ENCODE results near the gene CHRM5.

The CHRM5 gene

DNA sequence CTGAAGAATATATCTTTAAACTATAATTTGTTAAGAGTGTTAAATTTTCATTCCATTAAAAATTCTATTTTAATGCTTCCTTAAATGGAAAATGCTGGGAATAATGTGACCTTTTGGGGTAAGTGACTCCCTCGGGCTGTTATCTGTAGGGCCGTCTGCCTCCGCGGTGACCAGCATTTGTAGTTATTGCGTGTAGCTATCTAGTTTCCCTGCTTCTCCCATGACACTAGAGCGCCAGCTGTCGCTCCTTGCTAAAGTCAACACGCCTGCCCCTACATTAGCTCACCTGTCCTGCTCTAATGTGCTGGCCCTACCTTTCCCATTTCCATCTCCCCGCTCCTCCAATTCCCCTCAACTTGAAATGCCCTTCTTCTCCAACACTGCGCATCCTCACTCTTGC lies 12.4 kb upstream of the CHRM5 start (continued):
- TF ChIP-seq, protein P1, sequence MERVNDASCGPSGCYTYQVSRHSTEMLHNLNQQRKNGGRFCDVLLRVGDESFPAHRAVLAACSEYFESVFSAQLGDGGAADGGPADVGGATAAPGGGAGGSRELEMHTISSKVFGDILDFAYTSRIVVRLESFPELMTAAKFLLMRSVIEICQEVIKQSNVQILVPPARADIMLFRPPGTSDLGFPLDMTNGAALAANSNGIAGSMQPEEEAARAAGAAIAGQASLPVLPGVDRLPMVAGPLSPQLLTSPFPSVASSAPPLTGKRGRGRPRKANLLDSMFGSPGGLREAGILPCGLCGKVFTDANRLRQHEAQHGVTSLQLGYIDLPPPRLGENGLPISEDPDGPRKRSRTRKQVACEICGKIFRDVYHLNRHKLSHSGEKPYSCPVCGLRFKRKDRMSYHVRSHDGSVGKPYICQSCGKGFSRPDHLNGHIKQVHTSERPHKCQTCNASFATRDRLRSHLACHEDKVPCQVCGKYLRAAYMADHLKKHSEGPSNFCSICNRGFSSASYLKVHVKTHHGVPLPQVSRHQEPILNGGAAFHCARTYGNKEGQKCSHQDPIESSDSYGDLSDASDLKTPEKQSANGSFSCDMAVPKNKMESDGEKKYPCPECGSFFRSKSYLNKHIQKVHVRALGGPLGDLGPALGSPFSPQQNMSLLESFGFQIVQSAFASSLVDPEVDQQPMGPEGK (CRISPR knock-in tag; IDR thresholded peaks at IDR 0.05; ENCODE audit: borderline replicate concordance) = no peak

DNA sequence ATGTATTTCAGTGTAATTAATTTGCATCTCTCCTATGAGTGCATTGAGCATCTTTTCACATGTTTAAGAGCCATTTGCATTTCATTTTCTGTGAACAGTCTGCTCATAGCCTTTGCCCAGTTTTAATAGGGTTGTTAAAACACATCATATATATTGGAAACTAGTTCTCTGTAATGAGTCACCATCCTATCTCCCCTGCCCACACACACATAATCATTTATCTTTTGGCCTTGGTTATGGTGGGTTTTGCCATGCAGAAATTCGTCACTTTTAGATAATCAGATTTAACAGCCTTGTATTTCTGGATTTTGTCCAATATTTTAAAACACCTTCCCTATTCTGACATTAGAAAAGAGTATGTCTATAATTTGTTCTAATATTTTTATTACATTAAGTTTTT lies 11.9 kb upstream of the CHRM5 start:
- no peak for ATAC-seq
- TF ChIP-seq ISL1 (CRISPR knock-in tag; IDR thresholded peaks at IDR 0.05) (peak; percentile 28), CSDC2 (CRISPR knock-in tag; IDR thresholded peaks at IDR 0.05) (no peak), PPARA (CRISPR knock-in tag; IDR thresholded peaks at IDR 0.05; ENCODE audit: borderline replicate concordance) (no peak), RARB (CRISPR knock-in tag; IDR thresholded peaks at IDR 0.05) (no peak), ARNTL (CRISPR knock-in tag; IDR thresholded peaks at IDR 0.05; ENCODE audit: borderline replicate concordance, low read depth) (no peak), TCF4 (CRISPR knock-in tag; IDR thresholded peaks at IDR 0.05; ENCODE audit: borderline replicate concordance) (no peak)

DNA sequence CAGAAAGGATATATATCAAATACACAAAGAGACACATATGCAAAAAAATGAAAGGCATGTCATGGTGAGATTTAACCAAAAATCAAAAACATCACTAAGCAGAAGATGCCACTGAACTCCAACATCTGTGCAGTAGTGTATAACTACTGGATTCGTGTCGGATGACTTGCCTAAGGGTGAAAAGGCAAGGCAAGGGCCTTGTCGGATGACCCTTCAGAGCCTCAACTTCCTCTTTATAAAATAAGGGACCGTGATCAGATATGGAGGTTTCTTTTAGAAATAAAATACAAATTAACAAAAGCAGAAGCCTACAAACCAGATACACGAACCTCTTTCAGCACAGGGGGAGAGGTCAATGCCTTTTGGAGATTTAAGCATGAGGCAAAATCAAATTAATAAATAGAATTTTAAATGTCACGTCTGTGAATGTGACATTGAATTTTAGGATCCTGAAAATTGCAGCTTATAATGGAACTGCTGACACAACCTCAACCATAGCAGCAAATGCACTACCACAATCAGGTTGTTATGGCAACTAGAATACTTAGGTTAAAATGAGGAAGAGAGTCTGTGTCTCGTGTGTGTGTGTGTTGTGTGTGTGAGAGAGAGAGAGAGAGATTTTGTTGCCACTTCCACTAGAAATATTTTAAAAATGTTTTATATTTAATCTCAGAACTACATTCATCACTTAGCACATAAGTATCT lies 8.3 kb upstream of the CHRM5 start:
- no peak for ATAC-seq
- TF ChIP-seq GLIS3 (CRISPR knock-in tag; IDR thresholded peaks at IDR 0.05) = no peak
- no peak for TF ChIP-seq ZNF8 (CRISPR knock-in tag; IDR thresholded peaks at IDR 0.05)
- no peak for TF ChIP-seq PPARA (CRISPR knock-in tag; IDR thresholded peaks at IDR 0.05; ENCODE audit: borderline replicate concordance)
- no peak for TF ChIP-seq TCF4 (CRISPR knock-in tag; IDR thresholded peaks at IDR 0.05; ENCODE audit: borderline replicate concordance)
- no peak for TF ChIP-seq ZFP30 (CRISPR knock-in tag; IDR thresholded peaks at IDR 0.05)
- TF ChIP-seq ZNF70 (CRISPR knock-in tag; IDR thresholded peaks at IDR 0.05) = no peak
- TF ChIP-seq, protein P2, sequence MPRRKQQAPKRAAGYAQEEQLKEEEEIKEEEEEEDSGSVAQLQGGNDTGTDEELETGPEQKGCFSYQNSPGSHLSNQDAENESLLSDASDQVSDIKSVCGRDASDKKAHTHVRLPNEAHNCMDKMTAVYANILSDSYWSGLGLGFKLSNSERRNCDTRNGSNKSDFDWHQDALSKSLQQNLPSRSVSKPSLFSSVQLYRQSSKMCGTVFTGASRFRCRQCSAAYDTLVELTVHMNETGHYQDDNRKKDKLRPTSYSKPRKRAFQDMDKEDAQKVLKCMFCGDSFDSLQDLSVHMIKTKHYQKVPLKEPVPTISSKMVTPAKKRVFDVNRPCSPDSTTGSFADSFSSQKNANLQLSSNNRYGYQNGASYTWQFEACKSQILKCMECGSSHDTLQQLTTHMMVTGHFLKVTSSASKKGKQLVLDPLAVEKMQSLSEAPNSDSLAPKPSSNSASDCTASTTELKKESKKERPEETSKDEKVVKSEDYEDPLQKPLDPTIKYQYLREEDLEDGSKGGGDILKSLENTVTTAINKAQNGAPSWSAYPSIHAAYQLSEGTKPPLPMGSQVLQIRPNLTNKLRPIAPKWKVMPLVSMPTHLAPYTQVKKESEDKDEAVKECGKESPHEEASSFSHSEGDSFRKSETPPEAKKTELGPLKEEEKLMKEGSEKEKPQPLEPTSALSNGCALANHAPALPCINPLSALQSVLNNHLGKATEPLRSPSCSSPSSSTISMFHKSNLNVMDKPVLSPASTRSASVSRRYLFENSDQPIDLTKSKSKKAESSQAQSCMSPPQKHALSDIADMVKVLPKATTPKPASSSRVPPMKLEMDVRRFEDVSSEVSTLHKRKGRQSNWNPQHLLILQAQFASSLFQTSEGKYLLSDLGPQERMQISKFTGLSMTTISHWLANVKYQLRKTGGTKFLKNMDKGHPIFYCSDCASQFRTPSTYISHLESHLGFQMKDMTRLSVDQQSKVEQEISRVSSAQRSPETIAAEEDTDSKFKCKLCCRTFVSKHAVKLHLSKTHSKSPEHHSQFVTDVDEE (CRISPR knock-in tag; IDR thresholded peaks at IDR 0.05) = no peak
- TF ChIP-seq, protein P3, sequence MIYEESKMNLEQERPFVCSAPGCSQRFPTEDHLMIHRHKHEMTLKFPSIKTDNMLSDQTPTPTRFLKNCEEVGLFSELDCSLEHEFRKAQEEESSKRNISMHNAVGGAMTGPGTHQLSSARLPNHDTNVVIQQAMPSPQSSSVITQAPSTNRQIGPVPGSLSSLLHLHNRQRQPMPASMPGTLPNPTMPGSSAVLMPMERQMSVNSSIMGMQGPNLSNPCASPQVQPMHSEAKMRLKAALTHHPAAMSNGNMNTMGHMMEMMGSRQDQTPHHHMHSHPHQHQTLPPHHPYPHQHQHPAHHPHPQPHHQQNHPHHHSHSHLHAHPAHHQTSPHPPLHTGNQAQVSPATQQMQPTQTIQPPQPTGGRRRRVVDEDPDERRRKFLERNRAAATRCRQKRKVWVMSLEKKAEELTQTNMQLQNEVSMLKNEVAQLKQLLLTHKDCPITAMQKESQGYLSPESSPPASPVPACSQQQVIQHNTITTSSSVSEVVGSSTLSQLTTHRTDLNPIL (CRISPR knock-in tag; IDR thresholded peaks at IDR 0.05; ENCODE audit: low read depth) = no peak
- TF ChIP-seq ESRRG (CRISPR knock-in tag; IDR thresholded peaks at IDR 0.05) = no peak
- no peak for TF ChIP-seq ZNF565 (CRISPR knock-in tag; conservative IDR thresholded peaks at IDR 0.05; ENCODE audit: low read depth)
- TF ChIP-seq, protein P4, sequence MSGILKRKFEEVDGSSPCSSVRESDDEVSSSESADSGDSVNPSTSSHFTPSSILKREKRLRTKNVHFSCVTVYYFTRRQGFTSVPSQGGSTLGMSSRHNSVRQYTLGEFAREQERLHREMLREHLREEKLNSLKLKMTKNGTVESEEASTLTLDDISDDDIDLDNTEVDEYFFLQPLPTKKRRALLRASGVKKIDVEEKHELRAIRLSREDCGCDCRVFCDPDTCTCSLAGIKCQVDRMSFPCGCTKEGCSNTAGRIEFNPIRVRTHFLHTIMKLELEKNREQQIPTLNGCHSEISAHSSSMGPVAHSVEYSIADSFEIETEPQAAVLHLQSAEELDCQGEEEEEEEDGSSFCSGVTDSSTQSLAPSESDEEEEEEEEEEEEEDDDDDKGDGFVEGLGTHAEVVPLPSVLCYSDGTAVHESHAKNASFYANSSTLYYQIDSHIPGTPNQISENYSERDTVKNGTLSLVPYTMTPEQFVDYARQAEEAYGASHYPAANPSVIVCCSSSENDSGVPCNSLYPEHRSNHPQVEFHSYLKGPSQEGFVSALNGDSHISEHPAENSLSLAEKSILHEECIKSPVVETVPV (CRISPR knock-in tag; IDR thresholded peaks at IDR 0.05) = no peak
- no peak for TF ChIP-seq ZC3H10 (CRISPR knock-in tag; IDR thresholded peaks at IDR 0.05)
- TF ChIP-seq RARB (CRISPR knock-in tag; IDR thresholded peaks at IDR 0.05) = no peak
- TF ChIP-seq CSDC2 (CRISPR knock-in tag; IDR thresholded peaks at IDR 0.05) = no peak
- no peak for TF ChIP-seq ZFP3 (CRISPR knock-in tag; IDR thresholded peaks at IDR 0.05)
- TF ChIP-seq BACH2 (CRISPR knock-in tag; IDR thresholded peaks at IDR 0.05; ENCODE audit: borderline replicate concordance) = no peak

DNA sequence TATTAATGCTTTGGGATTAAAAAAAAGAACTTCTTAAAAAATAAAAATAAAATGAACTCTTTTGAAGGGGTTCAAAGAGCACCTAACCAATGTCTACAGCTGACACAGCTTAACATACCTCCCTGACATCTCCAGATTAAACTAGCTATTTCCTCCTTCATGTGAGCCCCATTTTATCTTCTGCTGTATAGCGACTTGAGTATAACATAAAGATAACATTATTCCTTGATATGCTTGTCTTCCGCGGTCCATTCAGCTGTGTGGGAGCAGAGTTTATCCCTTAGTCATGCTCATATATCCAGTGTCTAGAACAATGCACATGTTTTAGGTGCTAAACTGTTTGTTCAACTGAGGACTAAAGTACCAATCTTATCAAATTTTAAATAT lies 7.8 kb upstream of the CHRM5 start:
- no peak for ATAC-seq
- TF ChIP-seq ARNTL (CRISPR knock-in tag; IDR thresholded peaks at IDR 0.05; ENCODE audit: borderline replicate concordance, low read depth) (no peak), BACH2 (CRISPR knock-in tag; IDR thresholded peaks at IDR 0.05; ENCODE audit: borderline replicate concordance) (no peak), ESRRG (CRISPR knock-in tag; IDR thresholded peaks at IDR 0.05) (no peak), GLIS3 (CRISPR knock-in tag; IDR thresholded peaks at IDR 0.05) (no peak), ZNF8 (CRISPR knock-in tag; IDR thresholded peaks at IDR 0.05) (no peak), PPARA (CRISPR knock-in tag; IDR thresholded peaks at IDR 0.05; ENCODE audit: borderline replicate concordance) (no peak), RARB (CRISPR knock-in tag; IDR thresholded peaks at IDR 0.05) (no peak), ZFP3 (CRISPR knock-in tag; IDR thresholded peaks at IDR 0.05) (no peak), ISL1 (CRISPR knock-in tag; IDR thresholded peaks at IDR 0.05) (no peak), CSDC2 (CRISPR knock-in tag; IDR thresholded peaks at IDR 0.05) (no peak), ZC3H10 (CRISPR knock-in tag; IDR thresholded peaks at IDR 0.05) (no peak), SNAI2 (CRISPR knock-in tag; IDR thresholded peaks at IDR 0.05) (no peak)
- TF ChIP-seq, protein P3 (CRISPR knock-in tag; IDR thresholded peaks at IDR 0.05; ENCODE audit: low read depth) = no peak
- TF ChIP-seq, protein P1 (CRISPR knock-in tag; IDR thresholded peaks at IDR 0.05; ENCODE audit: borderline replicate concordance) = no peak
- TF ChIP-seq, protein P5, sequence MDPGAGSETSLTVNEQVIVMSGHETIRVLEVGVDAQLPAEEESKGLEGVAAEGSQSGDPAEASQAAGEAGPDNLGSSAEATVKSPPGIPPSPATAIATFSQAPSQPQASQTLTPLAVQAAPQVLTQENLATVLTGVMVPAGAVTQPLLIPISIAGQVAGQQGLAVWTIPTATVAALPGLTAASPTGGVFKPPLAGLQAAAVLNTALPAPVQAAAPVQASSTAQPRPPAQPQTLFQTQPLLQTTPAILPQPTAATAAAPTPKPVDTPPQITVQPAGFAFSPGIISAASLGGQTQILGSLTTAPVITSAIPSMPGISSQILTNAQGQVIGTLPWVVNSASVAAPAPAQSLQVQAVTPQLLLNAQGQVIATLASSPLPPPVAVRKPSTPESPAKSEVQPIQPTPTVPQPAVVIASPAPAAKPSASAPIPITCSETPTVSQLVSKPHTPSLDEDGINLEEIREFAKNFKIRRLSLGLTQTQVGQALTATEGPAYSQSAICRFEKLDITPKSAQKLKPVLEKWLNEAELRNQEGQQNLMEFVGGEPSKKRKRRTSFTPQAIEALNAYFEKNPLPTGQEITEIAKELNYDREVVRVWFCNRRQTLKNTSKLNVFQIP (CRISPR knock-in tag; IDR thresholded peaks at IDR 0.05; ENCODE audit: borderline replicate concordance, low read depth) = no peak

Data from SK-N-SH treated with all-trans-retinoic acid at 6 μM for 48 hours (cell line).